GM12878 (cell line): ENCODE results near the gene PPP5C. TPM values are rescaled to one million over a fixed set of nuclear protein-coding genes. Genes with fewer than 3 reads are reported as not detected.

Experiments
- ATAC-seq: fragments of 200-7000 bp; cut with Tn5 transposase; 3 replicates; pipeline ENCODE4 v1.9.1; 2020; ENCODE audit warnings: mild to moderate bottlenecking, moderate library complexity
- BruUV-seq: library from RNA; stranded (reverse); fragments of 400-500 nt; replicated peaks from 2 replicates; lab custom pipeline; 2021; lab: Mats Ljungman, UMichigan
- CTCF ChIA-PET: fragments of 300-600 bp; sonication (Branson Sonifier 250); formaldehyde crosslinking; extraction: SDS; loops from one replicate; lab custom pipeline; 2021; ENCODE audit warnings: inconsistent platforms; lab: Yijun Ruan, JAX
- POLR2A ChIA-PET: fragments of 350-600 bp; formaldehyde crosslinking; extraction: SDS; loops from one replicate; lab custom pipeline; 2021; ENCODE audit warnings: inconsistent platforms; lab: Charles Lee
- RAD21 ChIA-PET: fragments of 300-600 bp; sonication (Branson Sonifier 250); formaldehyde crosslinking; loops from one replicate; lab custom pipeline; 2023; ENCODE audit warnings: antibody characterized with exemption; ENCODE audit not compliant: unreplicated experiment; lab: Charles Lee
- SMC1A ChIA-PET: fragments of 300-600 bp; sonication (Branson Sonifier 250); formaldehyde crosslinking; loops from one replicate; lab custom pipeline; 2023; ENCODE audit not compliant: unreplicated experiment, uncharacterized antibody; lab: Charles Lee
- DNase-seq: peaks from one replicate; pipeline ENCODE4 v3.0.0-alpha.2; 2011; ENCODE audit warnings: low read depth, low spot score
- FAIRE-seq: peaks from 3 replicates; lab custom pipeline; 2011; peaks lifted over from hg19 to GRCh38; lab: Jason Lieb, UNC
- H2AFZ ChIP-seq: 2 replicates; pipeline ENCODE4 v1.6.0; 2011; ENCODE audit warnings: low read depth, low read length, control low read depth; ENCODE audit not compliant: control insufficient read depth
- H3K27ac ChIP-seq: 2 replicates; pipeline ENCODE4 v1.5.1; 2011; ENCODE audit warnings: control low read depth; ENCODE audit not compliant: control insufficient read depth, insufficient read depth
- H3K27me3 ChIP-seq, 2 experiments: replicated peaks in 1 of 2; 2 replicates each; pipeline versions ENCODE4 v1.6.0 to v1.6.1; 2011; ENCODE audit warnings: low read length in 1 of 2; ENCODE audit not compliant: control insufficient read depth in 2 of 2, insufficient read depth in 2 of 2
- H3K36me3 ChIP-seq, 2 experiments: 2 replicates each; pipeline ENCODE4 v1.5.1; 2011; ENCODE audit warnings: low read length in 1 of 2; ENCODE audit not compliant: control insufficient read depth in 2 of 2, insufficient read depth in 2 of 2
- H3K4me1 ChIP-seq: 2 replicates; pipeline ENCODE4 v1.6.1; 2011; ENCODE audit warnings: mild to moderate bottlenecking, low read length, moderate library complexity, mixed read lengths; ENCODE audit not compliant: control insufficient read depth, insufficient read depth
- H3K4me2 ChIP-seq: 2 replicates; pipeline ENCODE4 v1.6.0; 2011; ENCODE audit warnings: control low read depth; ENCODE audit not compliant: control insufficient read depth, insufficient read depth
- H3K4me3 ChIP-seq: fragments of 200-600 bp; sonication (generic); 2 replicates; pipeline ENCODE4 v1.5.1; 2016
- H3K79me2 ChIP-seq: 2 replicates; pipeline ENCODE4 v1.6.0; 2011; ENCODE audit warnings: low read length; ENCODE audit not compliant: control insufficient read depth, insufficient read depth
- H3K9ac ChIP-seq: 2 replicates; pipeline ENCODE4 v1.8.0; 2011; ENCODE audit warnings: low read length, control low read depth, mixed read lengths; ENCODE audit not compliant: control insufficient read depth, insufficient read depth
- H3K9me3 ChIP-seq: replicated peaks from 3 replicates; pipeline ENCODE4 v1.5.1; 2011; ENCODE audit warnings: mild to moderate bottlenecking, low read length; ENCODE audit not compliant: control insufficient read depth, insufficient read depth
- H4K20me1 ChIP-seq: 2 replicates; pipeline ENCODE4 v1.6.0; 2011; ENCODE audit not compliant: control insufficient read depth, insufficient read depth
- BCL3 ChIP-seq: IDR thresholded peaks from 2 replicates; pipeline ENCODE4 v1.6.1; 2011; ENCODE audit warnings: borderline replicate concordance, low read depth, mild to moderate bottlenecking, moderate library complexity, low read length; ENCODE audit not compliant: insufficient read depth, poor library complexity, severe bottlenecking
- CHD1 ChIP-seq: IDR thresholded peaks from 2 replicates; pipeline ENCODE4 v1.6.1; 2012; ENCODE audit warnings: low read depth, low read length, improper control_type of control experiment
- FOXM1 ChIP-seq: IDR thresholded peaks from 2 replicates; pipeline ENCODE4 v1.6.1; 2012; ENCODE audit warnings: low read depth, mild to moderate bottlenecking, inconsistent platforms, low read length, moderate library complexity
- KAT2A ChIP-seq: conservative IDR thresholded peaks from 2 replicates; pipeline ENCODE4 v1.6.1; 2011; ENCODE audit warnings: low read depth, low read length; ENCODE audit not compliant: control insufficient read depth
- NKRF ChIP-seq: fragments of 450-650 bp; conservative IDR thresholded peaks from 2 replicates; pipeline ENCODE4 v1.6.1; 2017; ENCODE audit warnings: mild to moderate bottlenecking, moderate library complexity
- RCOR1 ChIP-seq: conservative IDR thresholded peaks from 2 replicates; pipeline ENCODE4 v1.6.1; 2012; ENCODE audit warnings: low read depth, low read length, improper control_type of control experiment
- WRNIP1 ChIP-seq: IDR thresholded peaks from 2 replicates; pipeline ENCODE4 v1.6.1; 2011; ENCODE audit warnings: low read depth, low read length, improper control_type of control experiment, borderline replicate concordance
- WGBS: methylation state at CpG from one replicate; pipeline ENCODE4 v1.1.6; 2016; ENCODE audit warnings: low lambda C conversion rate; ENCODE audit not compliant: insufficient replicate concordance, insufficient coverage; ENCODE audit errors: missing lambda C conversion rate; 5-methylcytosine and 5-hydroxymethylcytosine counted together
- in situ Hi-C: fragments of 300-500 bp; cut with MboI; formaldehyde crosslinking; loops from 9 replicates; pipeline ENCODE4 v1.14.3; 2018; ENCODE audit warnings: mixed read lengths
- intact Hi-C: fragments of 100-400 bp; cut with micrococcal nuclease; formaldehyde crosslinking; loops from one replicate; pipeline ENCODE4 v1.14.2; 2022; ENCODE audit not compliant: unreplicated experiment
- polyA plus RNA-seq, 11 experiments: library from polyadenylated mRNA; depleted of rRNA in 4 of 11; unstranded in 6 of 11; stranded (reverse) in 5 of 11; fragments of >200 nt; fragmentation: Nextera tagmentation in 4 of 11; fragmentation: Illumina TruSeq in 1 of 11; extraction: Ambion mirVana in 4 of 11; extraction: Trizol in 1 of 11; gene quantifications; 1 replicate in 1 of 11; 2 replicates in 10 of 11; pipeline versions ENCODE4 v1.2.1 to v1.2.3, GENCODE V29; 2011 to 2016; ENCODE audit warnings: inconsistent platforms in 2 of 11, missing spikeins in 2 of 11, low read depth in 1 of 11
- total RNA-seq, 4 experiments: library from RNA; depleted of rRNA in 3 of 4; stranded (reverse); fragments of >200 nt in 3 of 4; fragmentation: Illumina TruSeq in 1 of 4; extraction: Trizol in 1 of 4; gene quantifications; 2 replicates each; pipeline versions ENCODE4 v1.2.1 to v1.2.3, GENCODE V29; 2013 to 2021
- TF ChIP-seq, protein P1 (sequence below): fragments of 450-650 bp; IDR thresholded peaks from 2 replicates; pipeline ENCODE4 v1.6.1; 2017; ENCODE audit warnings: mild to moderate bottlenecking
- TF ChIP-seq, protein P2 (sequence below): IDR thresholded peaks from 2 replicates; pipeline ENCODE4 v1.6.1; 2011; ENCODE audit warnings: low read depth, low read length, improper control_type of control experiment, borderline replicate concordance

The PPP5C gene
- total and polyA plus RNA-seq, 10 of the 15 experiments (the other 5 are each of a cell fraction or from before 2014, with no cell fraction given) = 1.1 to 154 (median 94.5) TPM

GRCh38 chr19:46353730-46354528, 7.0 kb downstream of the PPP5C start:
- no peaks in the 10 kb centered on the region for H3K9me3 ChIP-seq
- ChIA-PET POLR2A (interaction anchor here (0.7 kb wide), 1 partner anchor 244 kb away, joined by 3 read pairs; no protein-coding TSS in a partner anchor), RAD21 (no interaction called here), SMC1A (no interaction called here), CTCF (interaction anchor here (0.6 to 1.2 kb wide), 2 partner anchors 21 to 41 kb away, joined by 3 read pairs; no protein-coding TSS in a partner anchor)
- WGBS = 92% methylated on average over 28 of the region's 28 CpGs
- peaks cover 59% of the 10 kb centered on the region for H3K79me2 ChIP-seq
- H3K4me1 ChIP-seq = peaks cover 53% of the 10 kb centered on the region
- intact Hi-C loops = no loop called here
- ATAC-seq = no peak
- no peak for FAIRE-seq
- no peaks in the 10 kb centered on the region for H3K27me3 ChIP-seq
- DNase-seq = no peak
- H4K20me1 ChIP-seq = no peaks in the 10 kb centered on the region
- no peak overlapping the region for H2AFZ ChIP-seq
- peaks cover 13 to 28% of the 10 kb centered on the region in 2 experiments; a peak in 3 of 4 replicates for H3K36me3 ChIP-seq
- no TSS peak for BruUV-seq
- no peak overlapping the region for H3K9ac ChIP-seq
- in situ Hi-C loops = no loop called here
- no peak overlapping the region for H3K27ac ChIP-seq
- no peak overlapping the region for H3K4me3 ChIP-seq
- H3K4me2 ChIP-seq = no peak overlapping the region
- no peak for TF ChIP-seq RCOR1
- no peak for TF ChIP-seq FOXM1
- TF ChIP-seq, protein P1, sequence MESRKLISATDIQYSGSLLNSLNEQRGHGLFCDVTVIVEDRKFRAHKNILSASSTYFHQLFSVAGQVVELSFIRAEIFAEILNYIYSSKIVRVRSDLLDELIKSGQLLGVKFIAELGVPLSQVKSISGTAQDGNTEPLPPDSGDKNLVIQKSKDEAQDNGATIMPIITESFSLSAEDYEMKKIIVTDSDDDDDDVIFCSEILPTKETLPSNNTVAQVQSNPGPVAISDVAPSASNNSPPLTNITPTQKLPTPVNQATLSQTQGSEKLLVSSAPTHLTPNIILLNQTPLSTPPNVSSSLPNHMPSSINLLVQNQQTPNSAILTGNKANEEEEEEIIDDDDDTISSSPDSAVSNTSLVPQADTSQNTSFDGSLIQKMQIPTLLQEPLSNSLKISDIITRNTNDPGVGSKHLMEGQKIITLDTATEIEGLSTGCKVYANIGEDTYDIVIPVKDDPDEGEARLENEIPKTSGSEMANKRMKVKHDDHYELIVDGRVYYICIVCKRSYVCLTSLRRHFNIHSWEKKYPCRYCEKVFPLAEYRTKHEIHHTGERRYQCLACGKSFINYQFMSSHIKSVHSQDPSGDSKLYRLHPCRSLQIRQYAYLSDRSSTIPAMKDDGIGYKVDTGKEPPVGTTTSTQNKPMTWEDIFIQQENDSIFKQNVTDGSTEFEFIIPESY = no peak
- TF ChIP-seq, protein P2, sequence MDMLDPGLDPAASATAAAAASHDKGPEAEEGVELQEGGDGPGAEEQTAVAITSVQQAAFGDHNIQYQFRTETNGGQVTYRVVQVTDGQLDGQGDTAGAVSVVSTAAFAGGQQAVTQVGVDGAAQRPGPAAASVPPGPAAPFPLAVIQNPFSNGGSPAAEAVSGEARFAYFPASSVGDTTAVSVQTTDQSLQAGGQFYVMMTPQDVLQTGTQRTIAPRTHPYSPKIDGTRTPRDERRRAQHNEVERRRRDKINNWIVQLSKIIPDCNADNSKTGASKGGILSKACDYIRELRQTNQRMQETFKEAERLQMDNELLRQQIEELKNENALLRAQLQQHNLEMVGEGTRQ = no peak
- no peak for TF ChIP-seq NKRF
- no peak for TF ChIP-seq WRNIP1
- no peak for TF ChIP-seq CHD1
- no peak for TF ChIP-seq BCL3
- no peak for TF ChIP-seq KAT2A
